WTC11 (cell line): Measurements from ENCODE around the gene CAGE1. TPM values are rescaled to one million over a fixed set of nuclear protein-coding genes. Genes with fewer than 3 reads are reported as not detected.

Experiments
- ARID4B ChIP-seq: sonication (generic); formaldehyde crosslinking; IDR thresholded peaks from 2 replicates; pipeline ENCODE4 v1.8.0; 2023; ENCODE audit warnings: missing genetic modification reagents, mild to moderate bottlenecking, borderline replicate concordance
- MLX ChIP-seq: sonication (generic); formaldehyde crosslinking; IDR thresholded peaks from 2 replicates; pipeline ENCODE4 v1.8.1; 2023; ENCODE audit warnings: mild to moderate bottlenecking, missing genetic modification reagents, moderate library complexity
- MYBL2 ChIP-seq: sonication (generic); formaldehyde crosslinking; IDR thresholded peaks from 2 replicates; pipeline ENCODE4 v1.8.1; 2023; ENCODE audit warnings: mild to moderate bottlenecking, moderate library complexity, missing genetic modification reagents
- ZNF121 ChIP-seq: sonication (generic); formaldehyde crosslinking; IDR thresholded peaks from 2 replicates; pipeline ENCODE4 v1.8.0; 2023; ENCODE audit warnings: missing genetic modification reagents
- ZNF232 ChIP-seq: sonication (generic); formaldehyde crosslinking; IDR thresholded peaks from 2 replicates; pipeline ENCODE4 v1.8.0; 2022; ENCODE audit warnings: mild to moderate bottlenecking, missing genetic modification reagents
- ZNF317 ChIP-seq: sonication (generic); formaldehyde crosslinking; IDR thresholded peaks from 2 replicates; pipeline ENCODE4 v1.8.1; 2023; ENCODE audit warnings: low read depth, mild to moderate bottlenecking, moderate library complexity, missing genetic modification reagents, borderline replicate concordance
- ZNF423 ChIP-seq: fragments of 250-450 bp; sonication (Bioruptor Pico); IDR thresholded peaks from 2 replicates; pipeline ENCODE4 v2.1.2; 2022; ENCODE audit warnings: mild to moderate bottlenecking, moderate library complexity
- total RNA-seq: library from RNA; stranded (reverse); gene quantifications from 3 replicates; pipeline ENCODE4 v1.2.3, GENCODE V29; 2021

CAGE1 gene
- total RNA-seq, 1 experiment from 2014 or later: 0.07 TPM

GRCh38 chr6:7282097-7282906 lies 107.2 kb downstream of the CAGE1 start (continued):
- TF ChIP-seq MLX (CRISPR knock-in tag) (no peak), ZNF232 (CRISPR knock-in tag) (no peak), ARID4B (CRISPR knock-in tag) (no peak), ZNF121 (CRISPR knock-in tag) (no peak), ZNF423 (no peak), MYBL2 (CRISPR knock-in tag) (no peak), ZNF317 (CRISPR knock-in tag) (no peak)

Other genes with a start within 250 kb of the CAGE1 start
- gene SSR1, start 76.5 kb downstream of the CAGE1 start, total RNA-seq: 86.4 to 96.7 TPM (median 91.6 TPM) in 3 replicates
- gene RIOK1, start 66 bp upstream of the CAGE1 start, total RNA-seq: 16.7 to 25.6 TPM (median 20.2 TPM) in 3 replicates
- 74.5 to 77.0 TPM (median 76.1 TPM) in 3 replicates for gene DSP, start 151.9 kb upstream of the CAGE1 start, total RNA-seq
- 17.6 to 24.0 TPM (median 21.4 TPM) in 3 replicates for gene SNRNP48, start 200.5 kb upstream of the CAGE1 start, total RNA-seq